ENCODE measurements around the gene SLC25A6. TPM values are rescaled to one million over a fixed set of nuclear protein-coding genes. Genes with fewer than 3 reads are reported as not detected.

SLC25A6 gene
- total and polyA plus RNA-seq, 9 of the 15 experiments (the other 6 are each of a cell fraction or from before 2014, with no cell fraction given) = 24.6 to 330 (median 129) TPM

DNA sequence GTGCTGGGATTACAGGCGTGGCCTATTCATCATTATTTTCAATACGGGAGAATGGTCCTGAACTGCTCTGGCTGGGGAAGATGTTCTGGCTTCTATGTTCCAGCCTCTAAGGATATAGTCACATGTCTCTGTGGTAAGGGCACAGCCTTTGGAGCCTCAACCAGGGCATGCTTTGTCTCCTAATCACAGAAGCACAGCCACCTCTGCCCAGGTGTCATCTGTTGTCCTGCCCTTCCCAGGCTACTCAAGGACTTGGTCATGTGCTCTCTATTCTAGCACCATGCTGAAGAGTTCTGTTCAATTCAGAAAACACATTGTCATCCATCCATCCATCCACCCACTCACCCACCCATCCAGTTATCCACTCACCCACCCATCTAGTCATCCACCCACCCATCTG, 31.3 kb upstream of the SLC25A6 start (continued):
- no peak for TF ChIP-seq GTF2E2 (tag; IDR thresholded peaks at IDR 0.05)

DNA sequence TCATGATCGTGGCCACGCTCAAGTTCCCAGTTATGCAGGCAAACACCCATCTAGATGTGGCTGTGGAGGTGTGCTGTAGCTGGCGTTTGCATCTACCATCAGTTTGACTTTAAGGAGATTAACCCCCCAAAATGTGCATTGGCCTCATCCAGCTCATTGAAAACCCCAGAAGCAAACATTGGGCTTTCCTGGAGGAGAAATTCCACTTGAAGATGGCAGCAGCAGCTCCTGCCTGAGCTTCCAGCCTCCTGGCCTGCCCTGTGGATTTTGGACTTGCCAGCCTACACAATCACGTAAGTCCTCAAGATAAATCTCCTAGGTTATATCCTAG, 30.2 kb upstream of the SLC25A6 start:
- FAIRE-seq = no peak
- no peak for DNase-seq (ENCODE audit: extremely low read depth in 1 of 4, low spot score in 3 of 4)
- no TSS peak for BruUV-seq (replicated peaks)
- H3K79me2 ChIP-seq (ENCODE audit: control insufficient read depth, insufficient read depth, low read length) = no peaks in the 10 kb centered on the region
- intact Hi-C loops (cut with micrococcal nuclease) = no loop called here
- no peak overlapping the region for H2AFZ ChIP-seq (ENCODE audit: low read depth, low read length)
- H3K4me3 ChIP-seq = no peak overlapping the region
- ATAC-seq = no peak
- peaks cover 0 to 9% of the 10 kb centered on the region in 2 experiments; a peak in 2 of 5 replicates for H3K4me1 ChIP-seq (replicated peaks in 1 of 2; ENCODE audit: control insufficient read depth in 2 of 2, insufficient read depth in 2 of 2, low read length in 2 of 2)
- H3K9me1 ChIP-seq (ENCODE audit: control insufficient read depth, insufficient read depth, low read length) = no peaks in the 10 kb centered on the region
- POLR2A ChIA-PET = no interaction called here
- H3K9me3 ChIP-seq (replicated peaks; ENCODE audit: control insufficient read depth, insufficient read depth, low read depth, low read length) = no peaks in the 10 kb centered on the region; the same call in 1 of the 2 replicates
- H3K4me2 ChIP-seq (ENCODE audit: insufficient read depth, low read length) = no peak overlapping the region
- in situ Hi-C loops (cut with MboI) = no loop called here
- no peaks in the 10 kb centered on the region for H3K27me3 ChIP-seq (ENCODE audit: control insufficient read depth in 2 of 2, insufficient read depth in 2 of 2, low read length in 2 of 2)
- CTCF ChIA-PET (ENCODE audit: low intra/inter-chr PET ratio) = no interaction called here
- WGBS (ENCODE audit: insufficient coverage, low coverage, missing lambda C conversion rate) = 71% methylated on average over 4 of the region's 4 CpGs
- H4K20me1 ChIP-seq (replicated peaks; ENCODE audit: control insufficient read depth, insufficient read depth, low read length) = no peaks in the 10 kb centered on the region
- H3K9ac ChIP-seq (ENCODE audit: insufficient read depth in 1 of 2, low read depth in 2 of 2, low read length in 2 of 2) = no peak overlapping the region
- TF ChIP-seq RCOR1 (IDR thresholded peaks at IDR 0.05; ENCODE audit: borderline replicate concordance in 1 of 2, low read depth in 2 of 2, low read length in 2 of 2) = no peak
- TF ChIP-seq STAT5A (IDR thresholded peaks at IDR 0.05; ENCODE audit: borderline replicate concordance, low read length) = 0 out of 2 replicates have a peak, but pooled peaks have one; percentile 1
- peaks cover 11% of the 10 kb centered on the region; the same call in 2 of the 3 replicates for H3K36me3 ChIP-seq (ENCODE audit: control insufficient read depth, insufficient read depth, low read length)
- H3K27ac ChIP-seq (ENCODE audit: extremely low read depth, low read depth, low read length) = no peak overlapping the region

DNA sequence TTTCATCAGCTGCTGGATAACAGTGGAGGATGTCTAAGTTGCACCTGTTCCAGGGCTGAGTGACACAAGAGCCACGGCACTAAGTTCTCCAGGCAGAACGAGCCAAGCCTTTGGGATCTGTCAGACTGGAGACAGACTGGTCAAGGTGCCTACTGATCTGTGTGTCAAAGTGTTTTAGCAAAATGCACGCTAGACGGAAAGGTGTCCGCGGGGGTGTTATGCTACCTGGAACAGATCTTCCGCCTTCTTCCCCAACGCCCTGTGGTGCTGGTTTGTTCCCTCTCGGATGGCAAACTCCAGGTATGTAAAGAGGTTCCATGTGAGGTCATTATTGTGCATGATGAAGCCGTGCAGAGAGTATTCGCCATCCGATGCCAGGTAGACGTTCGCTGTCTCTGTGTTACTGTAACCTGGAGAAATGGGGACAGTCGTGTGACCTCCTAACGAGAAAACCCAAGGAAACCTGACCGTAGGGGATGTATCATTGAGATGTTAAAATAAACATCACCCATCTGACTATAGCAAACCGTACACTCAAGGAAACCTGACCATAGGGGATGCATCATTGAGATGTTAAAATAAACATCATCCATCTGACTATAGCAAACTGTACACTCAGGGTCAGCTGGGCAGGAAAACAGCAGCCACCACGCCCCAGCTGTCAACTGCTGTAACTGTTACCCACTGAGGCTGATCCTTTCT, 29.7 kb upstream of the SLC25A6 start:
- DNase-seq (ENCODE audit: extremely low read depth in 1 of 4, low spot score in 3 of 4) (no peak), ATAC-seq (no peak)
- TF ChIP-seq DEAF1 (CRISPR knock-in tag; IDR thresholded peaks at IDR 0.05) = no peak

More for the DNA sequence above, 29.7 kb upstream of the SLC25A6 start:
- no peak for FAIRE-seq
- WGBS (ENCODE audit: insufficient coverage, low coverage, missing lambda C conversion rate) = 99% methylated on average over 19 of the region's 19 CpGs
- H4K20me1 ChIP-seq (replicated peaks; ENCODE audit: control insufficient read depth, insufficient read depth, low read length) = no peaks in the 10 kb centered on the region
- intact Hi-C loops (cut with micrococcal nuclease) (no loop called here), in situ Hi-C loops (cut with MboI) (no loop called here)
- peaks cover 0 to 9% of the 10 kb centered on the region in 2 experiments; a peak in 2 of 5 replicates for H3K4me1 ChIP-seq (replicated peaks in 1 of 2; ENCODE audit: control insufficient read depth in 2 of 2, insufficient read depth in 2 of 2, low read length in 2 of 2)
- H3K36me3 ChIP-seq (ENCODE audit: control insufficient read depth, insufficient read depth, low read length) = peaks cover 15% of the 10 kb centered on the region; the same call in 2 of the 3 replicates
- H3K9me1 ChIP-seq (ENCODE audit: control insufficient read depth, insufficient read depth, low read length) = no peaks in the 10 kb centered on the region
- POLR2A ChIA-PET = no interaction called here
- BruUV-seq (replicated peaks) = no TSS peak
- H3K27ac ChIP-seq (ENCODE audit: extremely low read depth, low read depth, low read length) = no peak overlapping the region; the same call in 2 of the 3 replicates
- H3K79me2 ChIP-seq (ENCODE audit: control insufficient read depth, insufficient read depth, low read length) = no peaks in the 10 kb centered on the region
- no peak overlapping the region for H3K4me2 ChIP-seq (ENCODE audit: insufficient read depth, low read length)
- H3K27me3 ChIP-seq (ENCODE audit: control insufficient read depth in 2 of 2, insufficient read depth in 2 of 2, low read length in 2 of 2) = no peaks in the 10 kb centered on the region
- H2AFZ ChIP-seq (ENCODE audit: low read depth, low read length) = no peak overlapping the region
- CTCF ChIA-PET (ENCODE audit: low intra/inter-chr PET ratio) = no interaction called here
- no peak overlapping the region for H3K9ac ChIP-seq (ENCODE audit: insufficient read depth in 1 of 2, low read depth in 2 of 2, low read length in 2 of 2)
- no peak overlapping the region for H3K4me3 ChIP-seq
- no peaks in the 10 kb centered on the region; the same call in 1 of the 2 replicates for H3K9me3 ChIP-seq (replicated peaks; ENCODE audit: control insufficient read depth, insufficient read depth, low read depth, low read length)

Measured in K562 (cell line).